GM18511 (cell line): Measurements from ENCODE around the gene CHST4.
"Not testable (repeated sequence)": the region's sequence is repeated elsewhere in the genome, so short reads cannot be mapped to it uniquely, and the experiment has no call there.

Source experiments
- ATAC-seq: cut with Tn5 transposase; IDR thresholded peaks from one replicate; pipeline ENCODE4 v1.9.1; 2021; ENCODE audit warnings: mild to moderate bottlenecking, moderate library complexity; ENCODE audit not compliant: unreplicated experiment

Gene CHST4

DNA sequence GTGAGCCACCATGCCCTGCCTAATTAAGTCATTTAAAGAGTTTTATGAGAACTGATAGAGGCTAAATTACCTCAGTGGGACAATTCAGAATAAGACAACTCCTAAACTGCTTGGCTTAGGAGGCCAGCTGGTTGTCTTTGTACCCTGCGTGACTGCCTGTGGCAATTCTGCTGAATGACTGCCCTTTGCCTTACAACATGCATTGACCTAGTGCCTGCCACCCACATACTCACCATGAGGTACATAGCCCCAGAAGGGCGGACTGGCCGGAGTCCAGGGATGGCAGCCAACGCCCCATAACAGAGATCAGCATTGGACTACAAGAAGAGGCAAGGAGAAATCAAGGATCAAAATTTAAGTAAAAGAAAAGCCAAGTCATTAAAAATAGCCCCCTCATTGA lies 43.4 kb downstream of the CHST4 start:
- no peak for ATAC-seq

DNA sequence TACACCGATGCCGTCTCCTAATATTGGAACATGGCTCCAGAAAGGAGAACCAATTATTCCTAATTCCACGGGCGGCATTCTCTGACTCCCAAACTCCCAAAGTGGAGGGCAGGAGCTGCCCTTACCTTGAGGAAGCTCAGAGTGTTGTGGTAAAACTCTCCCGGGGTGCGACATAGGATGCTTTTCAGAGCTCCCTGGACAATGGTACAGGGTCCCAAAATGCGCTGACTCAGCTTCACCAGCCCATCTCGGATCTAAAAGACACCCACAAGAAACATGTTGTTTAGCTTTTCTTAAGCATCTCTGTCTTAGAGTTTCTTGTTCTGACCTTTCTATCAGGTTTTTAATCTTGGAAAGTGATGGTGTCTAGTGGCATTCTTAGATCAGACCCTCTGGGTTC lies 43.9 kb downstream of the CHST4 start:
- no peak for ATAC-seq

DNA sequence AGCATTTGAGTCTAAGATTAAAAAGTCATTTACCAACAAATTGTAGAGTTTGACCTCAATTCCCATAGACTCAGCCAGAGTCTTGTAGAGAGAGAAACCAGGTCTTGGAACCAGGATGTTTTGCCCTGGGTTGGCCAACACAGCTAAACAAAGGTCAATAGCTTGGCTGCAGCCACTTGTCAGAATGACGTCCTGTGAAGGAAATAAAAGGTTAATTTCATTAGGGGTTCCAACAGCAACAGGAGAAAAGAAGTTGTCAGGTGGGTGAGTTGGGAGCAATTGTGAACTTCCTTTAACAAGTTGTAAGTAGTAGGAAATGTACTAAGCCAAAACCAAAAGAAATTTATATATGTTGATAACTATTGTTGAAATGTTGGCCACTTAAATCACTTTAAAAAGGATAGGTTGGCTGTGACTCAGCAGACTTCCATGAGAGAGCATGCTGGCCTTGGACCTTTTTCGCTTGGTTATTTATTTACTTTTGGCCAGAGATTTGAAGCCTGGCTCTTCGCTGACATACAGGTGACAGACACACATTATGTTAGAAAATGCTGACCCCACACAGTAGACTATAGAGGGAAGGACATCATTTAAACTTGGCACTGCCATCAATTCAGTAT lies 46.4 kb downstream of the CHST4 start:
- no peak for ATAC-seq

DNA sequence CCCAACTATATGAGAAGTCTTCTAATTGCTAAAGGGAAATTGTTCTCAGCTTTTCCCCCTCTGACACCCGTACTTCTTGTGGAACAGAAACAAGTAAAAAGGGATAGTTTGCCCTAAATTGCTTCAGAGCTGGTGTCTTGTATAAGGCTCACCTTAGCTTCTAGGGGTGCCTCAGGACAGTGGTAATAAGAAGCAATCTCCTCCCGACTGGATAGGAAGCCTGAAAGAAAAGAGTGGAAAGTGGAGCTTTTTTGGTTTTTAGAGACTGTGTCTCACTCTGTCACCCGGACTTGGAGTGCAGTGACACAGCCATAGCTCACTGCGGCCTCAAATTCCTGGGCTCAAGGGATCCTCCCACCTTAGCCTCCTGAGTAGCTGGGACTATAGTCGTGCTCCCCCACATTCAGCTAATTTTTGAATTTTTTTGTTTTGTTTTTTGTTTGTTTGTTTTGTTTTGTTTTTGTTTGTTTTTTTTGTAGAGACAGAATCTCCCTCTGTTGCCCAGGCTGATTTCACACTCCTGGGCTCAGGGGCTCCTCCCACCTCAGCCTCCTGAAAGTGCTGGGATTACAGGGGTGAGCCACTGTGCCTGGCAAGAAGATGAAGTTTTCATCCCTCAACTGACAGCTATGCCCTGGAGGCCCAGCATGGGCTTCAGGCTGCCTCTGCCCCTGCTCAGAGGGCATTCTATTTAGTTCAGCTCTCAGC lies 47.3 kb downstream of the CHST4 start:
- ATAC-seq = no peak

DNA sequence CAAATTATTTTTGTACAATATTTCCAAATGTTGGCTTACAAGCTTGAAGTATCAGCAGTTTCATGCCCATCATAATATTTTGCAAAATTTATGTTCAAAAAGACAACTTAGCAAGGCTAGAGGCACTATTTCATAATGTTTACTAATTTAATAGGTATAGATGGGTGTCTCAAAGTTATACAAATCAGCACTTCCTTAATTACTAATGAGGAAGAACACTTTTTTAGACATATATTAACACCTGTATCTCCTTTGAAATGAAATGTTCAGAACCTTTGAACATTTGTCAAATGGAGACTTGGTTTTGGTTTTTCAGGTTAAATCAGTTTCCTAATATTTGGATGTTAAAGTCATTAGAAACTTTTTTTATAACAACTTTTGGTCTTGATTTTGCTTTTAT lies 48.5 kb downstream of the CHST4 start:
- no peak for ATAC-seq

DNA sequence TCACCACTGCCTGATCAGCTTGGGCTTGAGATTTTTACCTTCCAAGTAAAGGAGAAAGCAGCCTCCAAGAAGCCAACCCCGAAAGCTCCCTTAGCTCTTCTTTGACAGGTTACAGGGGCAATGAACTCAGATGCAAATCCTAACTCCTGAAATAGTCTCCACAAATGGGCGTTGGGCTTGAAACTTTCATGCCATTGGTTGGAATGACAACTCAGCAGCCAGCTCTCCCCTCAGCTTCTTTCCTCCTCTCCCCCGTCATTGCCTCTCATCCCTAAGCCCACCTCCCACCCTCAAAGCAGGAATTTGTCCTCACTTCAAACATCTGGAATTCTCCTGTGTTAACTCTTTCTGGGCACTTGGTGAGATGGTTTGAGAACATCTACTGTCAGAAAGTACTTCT lies 50.7 kb downstream of the CHST4 start, which contains the start of gene TAT:
Gene TAT (minus strand): TSS at position 122 of the 400 bp plus-strand sequence. CDS start 677 bp downstream, outside the sequence.
- ATAC-seq = no peak

DNA sequence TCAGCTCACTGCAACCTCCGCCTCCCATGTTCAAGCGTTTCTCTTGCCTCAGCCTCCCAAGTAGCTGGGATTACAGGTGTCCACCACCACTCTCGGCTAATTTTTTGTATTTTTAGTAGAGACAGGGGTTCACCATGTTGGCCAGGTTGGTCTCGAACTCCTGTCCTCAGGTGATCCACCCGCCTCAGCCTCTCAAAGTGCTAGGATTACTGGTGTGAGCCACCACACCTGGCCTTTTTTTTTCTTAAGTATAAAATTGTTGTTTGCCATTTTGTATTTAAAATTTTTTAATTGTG lies 56.3 kb downstream of the CHST4 start:
- ATAC-seq = not testable (repeated sequence)

DNA sequence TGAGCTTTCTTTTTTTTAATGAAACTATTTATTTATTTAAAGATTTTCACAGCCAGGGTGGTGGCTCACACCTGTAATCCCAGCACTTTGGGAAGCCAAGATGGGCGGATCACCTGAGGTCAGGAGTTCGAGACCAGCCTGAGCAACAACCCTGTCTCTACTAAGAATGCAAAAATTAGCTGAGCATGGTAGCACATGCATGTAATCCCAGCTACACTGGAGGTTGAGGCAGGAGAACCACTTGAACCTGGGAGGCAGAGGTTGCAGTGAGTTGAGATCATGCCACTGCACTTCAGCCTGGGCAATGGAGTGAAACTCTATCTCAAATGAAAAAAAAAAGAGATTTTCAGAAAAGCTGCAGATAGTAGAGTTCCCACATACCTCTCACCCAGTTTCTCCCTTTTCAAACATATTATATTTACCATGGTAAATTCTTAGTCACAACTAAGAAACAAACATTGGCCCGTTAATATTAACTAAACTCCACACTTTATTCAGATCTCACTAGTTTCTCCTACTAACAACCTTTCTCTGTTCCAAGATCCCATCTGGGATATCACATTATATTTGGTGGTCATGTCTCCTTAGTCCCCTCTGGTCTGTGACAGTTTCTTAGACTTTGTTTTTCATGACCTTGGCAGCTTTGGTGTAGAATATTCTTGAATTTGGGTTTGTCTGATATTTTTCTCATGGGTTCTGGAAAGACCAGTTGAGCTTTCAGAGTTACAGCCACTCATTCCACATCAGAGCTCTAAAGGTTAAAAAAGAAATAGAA lies 58.5 kb downstream of the CHST4 start:
- no peak for ATAC-seq

DNA sequence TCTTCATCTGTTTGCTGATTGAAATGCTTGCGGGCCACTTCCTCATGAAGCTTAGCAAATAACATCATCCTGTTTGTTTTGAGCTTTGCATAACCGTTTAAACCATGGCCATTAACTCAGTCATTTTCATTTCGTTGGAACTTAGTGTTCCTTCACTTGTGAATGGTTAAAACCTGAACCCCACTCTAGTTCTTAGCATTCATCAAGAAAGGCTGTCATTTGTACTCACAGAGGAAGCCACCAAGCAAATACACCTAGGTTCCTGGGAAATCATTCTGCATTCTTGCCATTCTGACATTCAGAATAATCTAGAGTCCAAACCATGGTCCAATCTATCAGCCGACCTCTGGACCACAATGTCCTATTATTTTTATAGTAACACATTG lies 59.1 kb downstream of the CHST4 start:
- ATAC-seq = no peak
